ENCODE data around the gene FAM227A.
A peak's percentile ranks its signal among the peaks of the same experiment; 100 is the strongest.
"Not testable (repeated sequence)": the region's sequence is repeated elsewhere in the genome, so short reads cannot be mapped to it uniquely, and the experiment has no call there.

The FAM227A gene

DNA sequence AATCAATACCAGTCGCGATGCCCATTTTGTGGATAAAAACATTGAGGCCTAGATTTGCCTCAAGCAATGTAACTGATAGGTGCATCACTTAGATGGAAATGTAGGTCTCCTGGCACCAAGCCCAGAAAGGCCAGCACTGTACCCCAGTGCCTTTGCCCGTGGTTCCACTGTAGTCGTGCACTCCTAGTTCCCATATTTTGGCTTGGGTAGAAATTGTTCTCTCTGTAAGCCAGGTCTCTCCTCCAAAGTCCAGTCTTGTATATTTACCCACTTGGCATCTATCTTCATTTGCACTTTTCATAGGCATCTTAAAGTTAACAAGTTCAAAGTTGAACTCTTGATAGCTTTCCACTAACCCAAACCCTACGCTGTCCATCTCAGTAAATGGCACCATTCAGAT, 44.6 kb downstream of the FAM227A start:
- no peak for DNase-seq (ENCODE audit: low spot score)

DNA sequence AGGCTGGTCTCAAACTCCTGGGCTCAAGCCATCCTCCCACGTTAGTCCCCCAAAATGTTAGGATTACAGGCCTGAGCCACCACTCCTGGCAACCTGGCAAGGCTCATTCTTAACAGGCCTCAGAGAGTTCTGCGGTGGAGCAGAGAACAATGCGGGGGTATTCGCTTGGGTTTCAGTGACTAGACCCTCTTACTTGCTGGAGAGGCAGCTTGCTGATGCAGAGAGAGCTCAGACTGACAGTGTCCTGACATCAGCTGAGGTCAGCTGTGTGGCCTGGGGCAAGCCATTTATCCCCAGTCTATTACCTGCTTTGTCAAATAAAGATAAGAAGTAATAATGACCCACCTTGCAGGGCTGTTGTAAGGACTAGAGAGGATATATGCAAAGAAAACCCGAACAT, 46.0 kb downstream of the FAM227A start:
- no peak for DNase-seq (ENCODE audit: low spot score)

DNA sequence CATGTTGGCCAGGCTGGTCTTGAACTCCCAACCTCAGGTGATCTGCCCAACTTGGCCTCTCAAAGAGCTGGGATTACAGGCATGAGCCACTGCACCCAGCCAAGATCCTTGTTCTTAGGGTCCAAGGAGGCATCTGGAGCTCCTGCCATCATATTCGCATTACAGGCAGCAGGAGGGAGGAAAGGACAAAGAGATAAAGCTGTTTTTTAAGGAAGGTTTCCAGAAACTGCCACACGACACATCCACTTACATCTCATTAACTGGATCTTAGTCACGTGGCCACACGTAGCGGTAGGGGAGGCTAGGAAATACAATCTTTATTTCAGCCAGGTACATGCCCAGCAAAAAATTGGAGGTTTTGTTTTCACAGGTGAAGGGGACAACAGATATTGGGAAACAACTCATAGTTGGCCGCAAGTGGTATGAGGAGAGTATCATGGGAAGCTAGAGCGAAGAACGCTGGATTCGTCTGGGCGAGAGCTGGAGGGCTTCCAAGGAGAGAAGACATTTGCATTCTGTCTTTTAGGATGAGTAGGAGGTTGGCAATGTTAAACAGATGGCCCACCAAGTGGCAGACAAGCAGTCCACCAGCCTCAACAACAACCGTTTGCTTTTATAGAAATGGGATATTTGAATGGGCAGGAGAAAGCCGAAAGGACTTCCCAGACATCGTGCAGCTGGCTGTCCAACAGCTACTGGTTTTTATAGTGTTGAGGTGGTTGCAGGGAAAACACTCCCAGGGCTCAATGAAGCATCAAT, 47.0 kb downstream of the FAM227A start:
- DNase-seq (ENCODE audit: low spot score), result no peak

DNA sequence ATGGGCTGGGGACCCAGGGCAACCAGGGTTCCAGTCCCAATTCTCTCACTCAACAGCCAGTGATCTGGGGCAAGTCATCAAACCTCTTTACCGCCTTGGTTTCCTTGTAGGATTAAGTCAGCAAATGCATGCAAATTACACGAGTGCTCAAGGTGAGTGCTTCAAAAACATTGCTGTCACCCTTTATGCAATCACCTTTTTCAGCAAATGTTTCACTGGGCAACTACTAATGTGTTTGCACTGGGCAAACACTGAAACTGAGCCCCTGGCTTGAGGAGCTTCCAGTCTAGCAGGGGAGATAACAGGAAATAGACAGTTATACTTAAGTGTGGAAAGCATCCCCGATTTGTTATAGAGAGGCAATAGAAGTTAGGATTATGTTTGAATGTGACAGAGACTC, 48.5 kb downstream of the FAM227A start:
- DNase-seq (ENCODE audit: low spot score), result peak; percentile 37

DNA sequence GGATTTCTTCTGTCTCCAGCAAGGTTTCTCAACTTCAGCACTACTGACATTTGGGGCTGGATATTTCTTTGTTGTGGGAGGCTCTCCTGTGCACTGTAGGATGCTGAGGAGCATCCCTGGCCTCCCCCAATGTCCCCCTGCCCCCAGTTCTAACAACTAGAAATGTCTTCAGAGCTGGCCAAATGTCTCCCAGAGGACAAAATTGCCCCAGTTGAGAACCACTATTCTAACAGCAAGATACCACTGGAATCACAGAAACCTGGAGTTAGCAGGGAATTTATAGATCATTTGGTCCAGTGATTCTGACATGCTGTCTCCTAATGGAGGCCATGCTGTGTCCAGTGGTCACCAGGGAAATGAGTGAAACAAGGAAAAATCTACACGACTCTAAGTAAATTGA, 54.0 kb downstream of the FAM227A start:
- no peak for DNase-seq (ENCODE audit: low spot score)

DNA sequence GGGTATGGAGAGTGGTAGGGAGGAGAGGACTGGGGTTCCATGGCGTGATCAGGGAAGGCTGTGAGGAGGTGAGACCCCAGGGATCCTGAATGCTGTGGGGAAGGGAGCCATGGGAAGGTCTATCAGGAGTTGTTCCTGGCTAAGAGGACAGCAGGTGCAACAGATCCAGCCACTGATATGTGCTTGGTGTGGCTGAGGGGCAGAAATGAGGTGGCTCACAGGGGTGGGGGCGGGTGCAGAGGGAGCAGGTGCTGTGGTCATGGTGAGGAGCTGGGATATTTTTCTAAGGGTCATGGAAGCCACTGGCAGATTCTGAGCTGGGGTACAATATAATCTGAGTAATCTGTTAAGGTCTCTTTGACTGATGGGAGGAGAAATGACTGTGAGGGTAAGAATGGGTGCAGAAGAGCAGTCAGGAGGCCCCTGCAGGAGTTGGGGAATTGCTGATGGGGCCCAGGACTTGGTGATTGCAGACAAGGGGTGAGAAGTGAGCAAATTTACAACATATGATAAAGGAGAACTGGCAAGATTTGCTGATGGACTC, 54.9 kb downstream of the FAM227A start:
- no peak for DNase-seq (ENCODE audit: low spot score)

DNA sequence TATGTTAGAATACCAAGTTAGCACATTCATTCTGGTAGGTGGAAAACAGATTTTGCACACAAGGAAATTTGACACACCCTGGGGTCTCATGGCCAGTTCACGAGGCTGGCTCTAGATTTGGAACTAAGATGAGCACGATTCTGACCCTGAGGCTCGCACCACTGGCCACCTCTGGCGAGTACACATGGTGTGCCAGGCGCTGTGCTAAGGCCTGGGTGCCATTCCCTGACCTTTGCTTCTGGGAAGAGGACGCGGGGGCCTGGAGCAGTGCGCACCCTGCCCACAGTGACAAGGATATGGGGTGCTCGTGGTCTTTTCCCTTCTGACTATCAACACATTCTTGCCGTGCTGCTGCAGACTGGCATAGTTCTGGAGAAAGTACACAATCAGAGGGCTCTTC, 56.7 kb downstream of the FAM227A start:
- DNase-seq (ENCODE audit: low spot score), result no peak

DNA sequence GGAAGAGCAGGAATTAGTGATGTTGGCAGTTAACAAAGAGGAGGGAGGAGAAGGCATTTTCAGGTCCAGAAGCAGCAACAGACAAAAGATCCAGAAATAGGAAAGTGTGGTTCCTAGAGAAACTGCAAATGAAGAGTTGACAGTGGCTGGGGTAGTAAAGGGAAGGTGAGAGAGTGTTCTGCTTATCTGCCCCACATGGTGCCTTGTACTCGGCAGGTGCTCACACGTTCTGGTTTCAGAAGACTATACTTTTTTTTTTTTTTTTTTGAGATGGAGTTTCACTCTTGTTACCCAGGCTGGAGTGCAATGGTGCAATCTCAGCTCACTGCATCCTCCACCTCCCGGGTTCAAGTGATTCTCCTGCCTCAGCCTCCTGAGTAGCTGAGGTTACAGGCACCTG, 73.3 kb downstream of the FAM227A start:
- DNase-seq (ENCODE audit: low spot score), result not testable (repeated sequence)

DNA sequence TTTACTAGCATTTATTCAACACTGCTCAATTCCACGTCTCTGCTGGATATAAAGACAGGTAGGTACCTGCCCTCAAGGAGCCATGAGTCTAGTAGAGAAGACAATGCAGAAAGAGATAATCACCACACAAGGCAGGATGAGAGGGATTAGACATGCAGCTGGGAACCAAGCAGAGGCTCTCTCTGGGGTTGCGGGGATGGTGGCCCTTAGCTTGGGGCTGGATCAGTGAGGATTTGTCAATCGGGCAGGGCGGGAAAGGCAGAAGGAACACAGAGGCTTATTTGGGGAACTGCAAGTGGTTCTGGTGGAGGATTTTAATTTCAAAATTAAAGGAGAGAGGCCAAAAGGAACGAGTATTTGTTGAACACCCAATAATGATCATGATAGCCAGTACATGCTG, 77.7 kb downstream of the FAM227A start:
- DNase-seq (ENCODE audit: low spot score), result no peak

DNA sequence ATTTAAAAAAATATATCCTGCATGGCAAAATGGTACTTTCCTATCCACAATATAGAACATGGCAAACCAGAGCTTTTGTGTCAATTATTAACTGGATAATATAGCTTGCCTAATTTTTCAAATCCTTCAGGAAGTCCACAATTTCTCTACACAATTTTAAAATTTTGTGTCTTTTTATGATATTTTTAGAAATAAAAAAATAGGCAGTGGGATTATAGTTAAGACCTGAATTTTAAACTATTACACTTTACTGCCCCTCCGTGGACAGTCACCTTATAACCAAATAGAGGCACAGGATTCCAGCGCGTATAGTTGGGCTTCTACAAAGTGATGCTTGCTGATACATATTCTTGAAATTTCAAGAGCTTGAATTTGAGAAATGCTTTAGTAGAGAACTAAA, 84.1 kb downstream of the FAM227A start:
- peak; percentile 46 for DNase-seq (ENCODE audit: low spot score)

DNA sequence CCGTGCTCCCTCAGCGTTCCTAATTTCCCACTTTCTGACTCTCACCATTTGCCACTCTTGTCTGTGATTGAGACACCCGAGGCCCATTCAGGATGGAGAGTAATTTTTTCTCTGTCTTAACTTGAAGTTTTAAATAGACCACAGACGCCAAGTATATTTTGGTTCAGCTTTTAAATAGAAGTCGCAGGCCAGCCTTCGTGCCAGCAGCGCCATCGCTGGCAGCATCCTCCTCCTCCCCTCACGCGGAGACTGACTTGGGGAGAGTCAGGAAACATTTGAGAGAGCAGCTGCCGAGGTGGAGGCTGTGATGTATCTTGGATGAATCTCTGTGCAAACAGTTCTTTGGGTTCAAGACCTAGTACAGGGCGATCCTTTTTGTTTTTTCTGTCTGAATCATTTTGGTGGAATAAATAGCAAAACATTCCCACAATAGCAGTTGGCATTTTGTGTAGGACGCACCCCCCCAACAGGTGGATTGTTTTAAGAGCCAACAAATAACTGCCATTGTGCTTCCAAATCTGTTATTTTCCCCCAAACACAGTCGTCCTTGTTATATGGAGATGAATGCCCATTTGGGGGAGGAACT, 85.3 kb downstream of the FAM227A start:
- DNase-seq (ENCODE audit: low spot score), result peak; percentile 37

DNA sequence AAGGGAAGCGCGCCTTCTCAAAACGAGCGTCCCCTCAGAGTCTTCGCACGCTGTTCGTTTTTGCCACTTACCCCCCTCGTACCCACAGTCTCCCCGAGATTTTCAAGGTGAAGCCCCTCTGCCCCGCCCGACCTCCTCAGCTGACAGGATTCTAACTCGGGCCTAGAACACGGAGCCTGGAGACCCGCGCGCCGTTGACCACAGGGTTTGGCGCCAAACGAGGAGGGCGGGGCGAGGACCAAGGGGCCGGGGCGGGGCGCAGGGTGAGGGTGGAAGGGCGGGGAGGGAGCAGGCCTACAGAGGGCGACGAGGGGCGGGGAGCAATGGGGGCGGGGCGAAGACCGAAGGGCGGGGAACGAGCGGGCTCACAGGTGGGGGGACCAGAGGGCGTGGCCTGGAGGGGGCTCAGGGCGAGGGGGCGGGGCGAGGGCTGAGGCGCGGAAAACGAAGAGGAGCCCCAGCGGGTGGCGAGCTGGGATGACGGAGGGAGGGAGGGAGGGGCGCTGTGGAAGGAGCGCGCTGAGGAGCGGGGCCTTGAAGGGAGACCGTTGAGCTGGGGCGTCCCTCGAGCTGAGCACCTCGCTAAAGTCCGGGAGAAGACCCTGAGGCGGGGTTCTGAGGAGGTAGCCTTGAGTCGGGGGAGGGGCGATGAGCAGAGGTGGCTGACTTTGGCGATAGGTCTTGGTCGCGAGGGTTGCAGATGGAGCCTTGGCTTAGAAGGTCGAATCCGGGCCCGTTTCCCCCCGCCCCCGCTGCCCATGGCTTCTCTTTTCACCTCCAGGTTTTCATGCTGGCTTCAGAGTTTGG, 86.0 kb downstream of the FAM227A start, which contains the start of gene DMC1:
Gene DMC1 (minus strand): TSS at position 212 of the 807 bp plus-strand sequence. CDS start 1,927 bp downstream, outside the sequence.
- peak; percentile 89 for DNase-seq (ENCODE audit: low spot score)

DNA sequence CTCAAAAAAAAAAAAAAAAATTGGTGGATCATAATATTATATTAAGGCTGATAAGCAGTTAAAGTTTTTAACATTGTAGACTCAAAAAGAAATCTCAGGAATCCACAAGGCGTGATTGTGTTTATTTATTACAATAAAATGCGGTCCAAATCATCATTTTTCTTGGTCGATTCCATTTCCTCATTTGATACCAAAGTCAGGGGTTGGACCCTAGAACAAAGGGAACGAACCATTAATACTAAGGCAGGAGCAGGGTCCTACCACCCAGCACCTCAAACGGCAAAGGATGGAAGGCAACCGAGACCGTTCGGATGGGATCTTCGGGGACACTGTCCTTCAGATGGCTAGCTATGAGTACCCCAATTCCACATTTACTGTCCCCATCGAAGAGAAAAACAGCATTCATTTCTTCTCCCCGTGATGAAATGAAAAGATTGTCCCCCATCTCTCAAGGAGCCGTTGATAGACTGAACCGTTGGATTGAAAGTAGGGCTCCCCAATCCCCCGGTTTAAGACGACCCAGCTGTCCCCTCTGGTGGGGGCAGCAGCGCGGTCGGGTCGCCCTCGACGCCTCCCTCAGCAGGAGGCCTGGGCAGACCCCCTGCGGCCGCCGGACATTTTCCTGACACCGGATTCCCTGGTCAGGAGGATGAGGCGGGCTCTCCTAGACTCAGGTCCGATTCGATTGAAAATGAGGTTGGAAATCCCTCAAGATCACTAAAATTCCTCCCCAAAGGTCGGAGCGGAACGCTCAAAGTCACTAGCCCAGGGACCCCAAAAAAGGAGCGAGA, 86.8 kb downstream of the FAM227A start:
- DNase-seq (ENCODE audit: low spot score), result no peak

DNA sequence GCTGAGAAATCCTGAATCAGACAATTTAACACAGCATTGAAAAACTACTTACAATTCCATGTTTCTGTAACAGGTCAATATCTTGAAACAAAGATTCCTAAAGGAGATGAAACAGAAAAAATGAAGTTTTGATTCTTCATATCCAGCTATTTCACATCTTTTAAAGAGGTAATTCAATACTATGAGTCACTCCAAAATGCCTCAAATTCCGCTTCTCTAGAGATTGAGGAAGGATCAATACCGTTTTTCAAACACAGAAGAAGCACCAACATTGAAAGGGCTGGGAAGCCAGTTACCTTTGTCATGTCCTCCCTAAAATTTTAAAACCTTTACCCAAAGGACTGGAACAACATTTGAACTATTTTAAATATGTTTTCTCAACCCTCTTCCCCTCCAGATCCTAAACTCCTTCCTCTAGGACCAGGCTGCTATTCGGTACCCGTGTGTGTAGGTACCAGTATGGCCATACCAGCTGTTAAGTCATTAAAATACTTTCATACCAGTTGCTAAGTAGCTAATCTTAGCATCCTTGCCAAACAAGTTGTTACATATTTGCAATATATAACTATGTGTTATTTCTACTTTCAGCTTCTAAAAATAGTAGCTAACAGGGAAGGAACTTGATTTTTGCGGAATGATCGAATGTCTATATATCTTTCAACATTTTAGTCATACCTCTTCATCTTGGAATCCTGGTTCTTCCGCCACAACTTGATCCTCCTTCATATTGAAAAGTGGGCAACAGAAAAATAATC, 88.5 kb downstream of the FAM227A start:
- DNase-seq (ENCODE audit: low spot score), result no peak

DNA sequence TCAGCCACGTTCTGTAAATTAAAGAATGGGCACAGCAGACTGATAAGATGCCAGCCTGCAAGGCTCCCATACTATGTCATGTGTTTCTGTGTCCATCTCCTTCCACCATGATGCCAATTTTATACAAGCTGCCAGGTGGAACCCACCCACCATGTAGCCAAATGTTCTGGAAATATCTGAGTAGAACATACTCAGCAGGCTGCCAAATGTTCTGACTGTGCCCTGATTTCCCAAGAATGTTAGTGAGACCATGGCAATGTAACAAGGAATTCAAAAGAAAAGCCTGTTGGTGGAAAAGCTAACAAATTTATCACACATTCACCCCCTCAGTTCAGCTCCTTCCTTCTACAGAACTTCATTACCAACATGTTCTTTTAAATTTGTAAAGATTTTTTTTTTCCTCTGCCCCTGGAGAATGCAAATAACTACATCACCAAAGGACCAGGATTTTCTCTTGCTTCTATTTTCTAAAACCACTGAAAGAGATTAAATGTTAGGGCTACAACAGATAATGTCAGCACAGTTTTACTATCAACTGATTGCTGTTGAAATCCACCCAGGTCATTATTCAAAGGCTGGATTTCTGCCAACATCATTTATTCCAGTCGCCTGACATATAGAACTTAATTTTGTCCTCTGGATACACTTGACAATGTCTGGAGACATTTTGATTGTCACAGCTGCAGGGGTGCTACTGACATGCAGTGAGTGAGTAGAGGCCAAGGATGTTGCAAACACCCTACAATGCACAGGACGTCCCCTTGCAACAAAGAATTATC, 89.3 kb downstream of the FAM227A start:
- DNase-seq (ENCODE audit: low spot score), result no peak

DNA sequence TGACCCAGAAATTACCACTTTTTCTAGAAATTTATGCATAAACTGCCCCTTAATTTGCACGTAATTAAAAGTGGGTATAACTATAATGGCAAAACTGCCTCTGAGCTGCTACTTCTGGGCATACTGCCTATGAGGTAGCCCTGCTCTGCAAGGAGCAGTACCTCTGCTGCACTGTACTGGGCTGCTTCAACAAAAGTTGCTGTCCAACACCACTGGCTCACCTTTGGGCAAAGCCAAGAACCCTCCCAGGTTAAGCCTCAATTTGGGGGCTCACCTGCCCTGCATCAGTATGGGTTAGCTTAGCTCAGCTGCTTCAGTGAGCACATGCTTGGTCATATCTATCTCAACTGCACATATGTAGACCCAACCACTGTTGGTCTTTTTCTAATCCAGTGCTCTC, 90.8 kb downstream of the FAM227A start:
- DNase-seq (ENCODE audit: low spot score), result no peak

DNA sequence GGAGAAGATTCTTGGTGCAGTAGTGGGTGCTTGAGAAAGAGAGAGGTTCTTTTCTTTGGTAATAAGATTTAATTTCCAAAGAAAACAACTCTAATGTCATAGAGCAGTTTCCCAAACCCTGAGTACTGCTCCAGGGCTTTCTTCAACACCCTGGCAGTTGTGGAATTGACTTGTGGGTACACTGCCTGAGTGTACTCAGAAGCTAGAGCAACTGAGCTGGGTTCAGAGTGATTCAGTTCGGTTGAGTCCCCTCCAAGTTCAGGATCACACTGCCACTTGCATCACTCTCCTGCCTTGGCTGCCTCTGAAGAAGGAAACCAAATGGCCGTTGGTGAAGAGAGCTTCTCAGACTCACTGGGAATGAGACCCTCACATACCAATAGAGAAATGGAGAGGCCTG, 91.5 kb downstream of the FAM227A start:
- no peak for DNase-seq (ENCODE audit: low spot score)

DNA sequence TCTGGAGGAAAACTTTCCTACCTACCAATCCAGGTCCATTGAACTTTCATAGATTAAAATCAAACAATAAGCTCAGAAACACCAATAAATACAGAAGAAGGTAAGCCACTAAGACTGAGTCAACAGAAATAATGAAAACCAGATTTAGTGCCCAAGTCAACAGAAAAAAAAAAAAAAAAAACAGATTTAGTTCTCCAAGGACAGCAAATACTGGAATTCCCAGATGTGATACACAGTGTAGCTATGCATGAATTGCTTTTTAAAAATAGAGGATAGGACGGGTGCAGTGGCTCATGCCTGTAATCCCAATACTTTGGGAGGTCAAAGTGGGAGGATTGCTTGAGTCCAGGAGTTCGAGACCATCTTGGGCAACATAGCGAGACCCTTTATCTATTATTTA, 101.9 kb downstream of the FAM227A start:
- DNase-seq (ENCODE audit: low spot score), result no peak

DNA sequence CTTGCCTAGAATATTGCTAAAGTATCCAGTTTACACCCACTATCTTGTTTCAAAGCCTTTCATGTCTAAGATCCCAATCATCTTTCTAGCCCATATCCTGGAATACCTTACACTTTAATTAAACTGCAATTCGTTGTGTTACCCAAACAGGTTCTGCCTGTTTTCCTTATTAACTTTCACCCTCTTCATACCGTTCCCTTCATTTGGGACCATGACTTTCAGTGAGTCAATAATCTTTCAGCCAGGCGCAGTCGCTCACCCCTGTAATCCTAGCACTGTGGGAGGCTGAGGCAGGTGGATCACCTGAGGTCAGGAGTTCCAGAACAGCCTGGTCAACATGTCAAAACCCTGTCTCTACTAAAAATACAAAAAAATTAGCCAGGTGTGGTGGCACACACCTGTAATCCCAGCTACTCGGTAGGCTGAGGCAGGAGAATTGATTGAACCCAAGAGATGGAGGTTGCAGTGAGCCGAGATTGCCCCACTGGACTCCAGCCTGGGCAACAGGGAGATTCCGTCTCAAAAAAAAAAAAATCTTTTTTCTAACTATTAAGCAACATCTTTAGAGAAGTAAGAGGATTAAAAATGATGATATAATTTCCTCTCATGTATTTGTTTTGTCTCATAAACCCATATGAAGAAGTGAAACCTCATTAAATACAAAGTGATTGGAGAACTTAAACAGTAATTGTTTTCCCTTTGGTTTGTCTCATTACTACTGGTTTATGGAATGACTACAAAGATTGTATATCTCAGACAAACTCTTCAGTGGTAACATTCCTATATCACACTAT, 106.9 kb downstream of the FAM227A start:
- DNase-seq (ENCODE audit: low spot score), result no peak

DNA sequence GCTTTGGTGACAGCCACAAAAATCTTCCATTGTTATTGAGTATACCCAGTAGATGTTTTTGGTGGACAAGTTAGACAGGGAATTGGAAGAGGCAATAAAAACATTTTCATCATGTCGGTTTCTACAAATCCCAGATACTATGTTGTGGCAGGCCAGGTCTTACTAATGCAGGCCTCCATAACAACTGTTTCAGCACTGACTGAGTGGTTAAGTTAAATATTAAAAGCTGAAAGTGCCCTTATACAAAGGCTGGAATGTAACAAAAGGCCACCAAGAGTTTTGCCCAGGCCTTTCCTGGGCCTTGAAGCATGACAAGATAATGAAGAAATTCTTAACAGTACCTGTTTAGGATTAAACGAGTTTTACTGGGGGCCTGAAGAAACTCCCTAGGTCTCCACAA, 115.5 kb downstream of the FAM227A start:
- DNase-seq (ENCODE audit: low spot score), result no peak

All from HuH-7 (cell line).